PC-3 (cell line): Measurements from ENCODE around the gene NRG3.
"Not testable (repeated sequence)": the region's sequence is repeated elsewhere in the genome, so short reads cannot be mapped to it uniquely, and the experiment has no call there.

Source experiments
- EZH2phosphoT487 ChIP-seq: fragments of 300-600 bp; sonication (generic); IDR thresholded peaks from 2 replicates; pipeline ENCODE4 v1.6.1; 2018; ENCODE audit warnings: mild to moderate bottlenecking, antibody characterized with exemption, low read length, borderline replicate concordance
- TF ChIP-seq, protein P1 (sequence below): fragments of 300-600 bp; sonication (generic); conservative IDR thresholded peaks from 2 replicates; pipeline ENCODE4 v1.5.1; 2017; ENCODE audit warnings: antibody characterized with exemption, low read depth, mild to moderate bottlenecking, low read length

DNA sequence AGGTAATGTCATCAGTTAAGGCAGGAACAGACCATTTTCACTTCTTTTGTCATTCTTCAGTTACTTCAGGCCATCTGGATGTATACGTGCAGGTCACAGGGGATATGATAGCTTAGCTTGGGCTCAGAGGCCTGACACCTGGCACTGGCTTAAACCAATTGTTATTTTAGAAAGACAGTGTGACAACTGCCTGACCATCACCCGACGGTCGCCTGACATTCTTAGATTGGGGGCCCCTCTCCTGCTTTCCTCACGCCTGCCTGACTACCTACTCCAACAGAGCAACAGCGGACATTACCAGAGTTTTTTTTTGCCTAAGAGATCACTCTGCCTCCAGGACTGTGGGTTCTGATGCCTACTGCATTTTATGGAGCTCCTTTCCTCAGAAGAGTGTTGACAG is 803.5 kb downstream of the NRG3 start:
- TF ChIP-seq EZH2phosphoT487, result not testable (repeated sequence)
- TF ChIP-seq, protein P1, sequence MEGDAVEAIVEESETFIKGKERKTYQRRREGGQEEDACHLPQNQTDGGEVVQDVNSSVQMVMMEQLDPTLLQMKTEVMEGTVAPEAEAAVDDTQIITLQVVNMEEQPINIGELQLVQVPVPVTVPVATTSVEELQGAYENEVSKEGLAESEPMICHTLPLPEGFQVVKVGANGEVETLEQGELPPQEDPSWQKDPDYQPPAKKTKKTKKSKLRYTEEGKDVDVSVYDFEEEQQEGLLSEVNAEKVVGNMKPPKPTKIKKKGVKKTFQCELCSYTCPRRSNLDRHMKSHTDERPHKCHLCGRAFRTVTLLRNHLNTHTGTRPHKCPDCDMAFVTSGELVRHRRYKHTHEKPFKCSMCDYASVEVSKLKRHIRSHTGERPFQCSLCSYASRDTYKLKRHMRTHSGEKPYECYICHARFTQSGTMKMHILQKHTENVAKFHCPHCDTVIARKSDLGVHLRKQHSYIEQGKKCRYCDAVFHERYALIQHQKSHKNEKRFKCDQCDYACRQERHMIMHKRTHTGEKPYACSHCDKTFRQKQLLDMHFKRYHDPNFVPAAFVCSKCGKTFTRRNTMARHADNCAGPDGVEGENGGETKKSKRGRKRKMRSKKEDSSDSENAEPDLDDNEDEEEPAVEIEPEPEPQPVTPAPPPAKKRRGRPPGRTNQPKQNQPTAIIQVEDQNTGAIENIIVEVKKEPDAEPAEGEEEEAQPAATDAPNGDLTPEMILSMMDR, result not testable (repeated sequence)
